ENCODE data around the gene NOTCH2.

GRCh38 chr1:119952496-119952895 is 117.0 kb downstream of the NOTCH2 start:
- TF ChIP-seq CTCF (IDR thresholded peaks at IDR 0.05) (no peak), EP300 (IDR thresholded peaks at IDR 0.05) (no peak)

Data from esophagus muscularis mucosa (tissue), 3 donors.